NK-92 (cell line): ENCODE measurements around the gene ZNF579.
"Not testable (repeated sequence)": the region's sequence is repeated elsewhere in the genome, so short reads cannot be mapped to it uniquely, and the experiment has no call there.

Experiments used
- DNase-seq: peaks from one replicate; lab custom pipeline; 2025; ENCODE audit not compliant: unreplicated experiment; lab: John Stamatoyannopoulos, UW

ZNF579 gene

DNA sequence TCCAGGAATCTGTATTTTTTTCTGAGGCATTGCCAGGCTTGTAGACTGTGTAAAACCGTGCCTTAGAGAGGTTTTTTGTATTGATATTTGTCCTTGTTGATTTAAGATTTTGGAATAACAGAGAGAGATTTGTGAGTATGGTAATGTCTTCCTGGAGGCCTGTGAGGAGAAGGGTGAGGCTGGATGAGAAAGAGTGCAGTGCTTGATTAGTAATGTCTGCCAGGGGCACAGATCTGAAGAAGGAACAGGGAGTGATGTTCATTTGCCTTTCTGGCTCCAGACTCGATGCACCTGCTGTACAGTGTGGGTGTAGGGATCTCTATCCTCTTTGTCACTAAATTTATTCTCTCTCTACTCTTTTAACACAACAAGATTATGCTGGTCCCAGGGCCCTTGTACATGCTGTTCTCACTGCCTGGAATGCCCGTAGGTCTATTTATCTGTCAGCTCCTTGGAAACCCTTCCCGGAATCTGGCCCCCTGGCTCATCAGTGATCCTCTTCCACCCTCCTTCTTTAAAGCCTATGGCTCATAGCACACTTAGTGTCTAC, 14.4 kb upstream of the ZNF579 start:
- no peak for DNase-seq

DNA sequence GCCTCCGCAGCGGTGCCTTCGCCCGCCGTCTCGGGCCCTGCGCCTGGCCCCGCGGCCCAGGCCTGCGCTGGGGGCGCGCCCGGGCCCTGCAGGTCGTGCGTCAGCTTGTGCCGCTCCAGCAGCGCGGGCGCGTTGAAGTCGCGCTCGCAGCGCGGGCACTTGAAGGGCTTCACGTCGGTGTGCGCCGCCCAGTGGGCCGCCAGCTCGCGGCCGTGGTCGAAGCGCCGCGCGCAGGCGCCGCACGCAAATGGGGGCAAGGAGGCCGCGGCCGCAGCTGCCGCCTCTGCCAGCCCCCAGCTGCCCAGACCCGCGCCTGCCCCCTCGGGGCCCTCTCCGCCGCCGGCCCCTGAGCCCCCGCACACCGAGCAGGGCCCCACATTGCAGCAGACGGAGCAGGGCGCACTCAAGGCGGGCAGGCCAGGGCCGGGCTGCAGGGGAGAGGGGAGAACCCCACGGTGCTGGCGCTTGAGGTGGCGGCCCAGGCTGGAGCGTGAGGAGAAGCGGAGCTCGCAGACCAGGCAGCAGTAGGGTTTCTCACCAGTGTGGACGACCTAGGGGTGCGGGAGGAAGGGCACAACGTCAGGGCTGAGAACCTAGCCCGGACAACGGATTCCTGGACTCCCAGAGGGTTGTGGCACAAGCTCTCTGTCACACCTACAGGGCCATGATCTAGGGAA, 12.6 kb upstream of the ZNF579 start:
- no peak for DNase-seq

DNA sequence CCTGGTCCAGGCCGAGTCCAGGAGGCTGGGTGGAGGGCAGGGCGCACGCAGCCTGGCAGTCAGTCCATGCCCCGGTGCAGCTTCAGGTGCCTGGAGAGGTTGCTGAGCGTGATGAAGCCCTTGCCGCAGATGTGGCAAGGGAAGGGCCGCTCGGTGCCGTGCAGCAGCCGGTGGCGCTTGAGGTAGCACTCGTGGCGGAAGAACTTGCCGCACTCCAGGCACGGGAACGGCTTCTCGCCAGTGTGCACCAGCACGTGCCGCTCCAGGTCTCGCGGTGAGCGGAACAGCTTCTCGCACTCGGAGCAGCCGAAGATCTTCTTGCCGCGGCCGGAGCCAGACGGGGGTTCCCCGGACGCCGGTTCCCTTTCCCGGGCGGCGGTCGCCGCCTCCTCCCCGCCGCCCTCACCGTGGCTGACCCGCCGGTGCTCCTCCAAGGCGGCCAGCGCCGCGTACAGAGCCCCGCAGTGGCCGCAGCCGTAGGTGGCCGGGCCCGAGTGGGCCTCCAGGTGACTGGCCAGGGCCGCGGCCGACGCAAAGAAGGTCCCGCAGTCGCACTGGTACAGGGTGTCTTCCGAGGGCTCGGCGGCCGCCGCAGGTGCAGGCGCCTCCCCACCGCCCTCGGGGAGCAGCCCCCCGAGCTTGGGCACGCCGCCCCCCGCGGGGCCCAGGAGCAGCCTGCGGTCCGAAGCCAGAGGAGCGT, 11.9 kb upstream of the ZNF579 start:
- DNase-seq: no peak

DNA sequence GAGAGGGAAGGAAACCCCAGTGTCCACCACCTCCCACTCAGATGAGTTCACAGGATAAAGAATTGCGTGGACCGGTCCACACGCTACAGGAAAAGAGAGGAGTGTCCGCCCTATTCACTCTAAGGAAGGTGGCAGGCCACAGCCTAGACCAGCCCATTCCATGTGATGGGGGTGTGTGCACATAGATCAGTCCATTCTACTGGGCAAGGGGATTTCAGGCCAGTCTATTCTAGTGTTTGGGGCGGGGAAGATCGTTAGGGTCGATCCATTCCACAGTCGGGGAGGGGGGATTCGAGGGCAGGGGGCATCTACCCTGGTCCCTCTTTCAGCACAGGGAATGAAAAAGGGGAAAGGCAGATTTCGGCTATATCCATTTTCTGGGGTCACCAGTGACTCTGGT, 10.9 kb upstream of the ZNF579 start:
- DNase-seq: no peak

DNA sequence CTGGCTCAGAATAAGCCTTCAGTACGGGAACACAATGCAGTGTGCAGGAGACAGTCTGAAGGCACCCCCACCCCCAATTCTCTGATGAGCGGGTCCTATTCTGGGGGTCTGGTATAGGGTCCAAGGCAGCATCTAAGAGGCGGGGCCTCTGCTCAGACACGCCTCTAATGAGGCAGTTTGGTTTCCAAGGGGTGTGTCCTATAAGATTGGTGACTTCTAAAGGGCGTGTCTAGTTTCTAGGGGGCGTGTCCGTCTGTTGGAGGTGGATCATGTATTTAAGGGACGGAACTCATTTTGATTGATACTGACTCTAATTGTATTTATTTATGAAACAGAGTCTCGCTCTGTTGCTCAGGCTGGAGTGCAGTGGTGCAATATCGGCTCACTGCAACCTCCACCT, 10.0 kb upstream of the ZNF579 start:
- DNase-seq: no peak

DNA sequence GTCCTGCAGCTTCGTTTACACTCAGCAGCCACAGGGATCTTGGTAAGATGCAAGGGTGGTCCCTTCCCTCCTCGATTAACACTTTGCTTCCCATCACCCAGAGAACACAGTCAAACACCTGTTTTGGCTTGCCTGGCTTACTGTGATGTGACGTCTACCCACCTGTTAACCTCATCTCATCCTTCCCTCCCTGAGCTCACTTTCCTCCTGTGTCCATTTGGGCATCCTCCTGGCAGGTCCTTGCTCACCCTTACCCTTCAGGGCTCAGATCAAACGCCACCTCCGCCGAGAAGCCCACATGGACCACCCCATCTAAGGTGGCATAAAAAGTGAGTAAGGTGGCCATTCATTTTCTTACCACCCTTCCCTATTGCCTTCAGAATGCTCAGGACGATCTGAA, 9.5 kb upstream of the ZNF579 start:
- no peak for DNase-seq

DNA sequence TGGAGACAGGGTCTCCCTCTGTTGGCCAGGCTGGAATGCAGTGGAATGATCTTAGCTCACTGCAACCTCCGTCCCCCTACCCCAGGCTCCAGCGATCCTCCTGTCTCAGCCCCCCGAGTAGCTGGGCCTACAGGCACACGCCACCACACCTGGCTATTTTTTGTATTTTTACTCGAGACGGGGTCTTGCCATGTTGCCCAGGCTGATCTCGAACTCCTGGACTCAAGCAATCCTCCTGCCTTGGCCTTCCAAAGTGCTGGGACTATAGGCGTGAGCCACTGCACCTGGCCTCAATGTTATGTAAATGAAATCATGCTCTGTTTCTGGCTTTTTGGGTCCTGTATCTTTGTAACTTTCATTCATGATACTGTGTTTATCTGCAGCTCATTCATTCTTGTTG, 8.1 kb upstream of the ZNF579 start:
- DNase-seq: no peak

DNA sequence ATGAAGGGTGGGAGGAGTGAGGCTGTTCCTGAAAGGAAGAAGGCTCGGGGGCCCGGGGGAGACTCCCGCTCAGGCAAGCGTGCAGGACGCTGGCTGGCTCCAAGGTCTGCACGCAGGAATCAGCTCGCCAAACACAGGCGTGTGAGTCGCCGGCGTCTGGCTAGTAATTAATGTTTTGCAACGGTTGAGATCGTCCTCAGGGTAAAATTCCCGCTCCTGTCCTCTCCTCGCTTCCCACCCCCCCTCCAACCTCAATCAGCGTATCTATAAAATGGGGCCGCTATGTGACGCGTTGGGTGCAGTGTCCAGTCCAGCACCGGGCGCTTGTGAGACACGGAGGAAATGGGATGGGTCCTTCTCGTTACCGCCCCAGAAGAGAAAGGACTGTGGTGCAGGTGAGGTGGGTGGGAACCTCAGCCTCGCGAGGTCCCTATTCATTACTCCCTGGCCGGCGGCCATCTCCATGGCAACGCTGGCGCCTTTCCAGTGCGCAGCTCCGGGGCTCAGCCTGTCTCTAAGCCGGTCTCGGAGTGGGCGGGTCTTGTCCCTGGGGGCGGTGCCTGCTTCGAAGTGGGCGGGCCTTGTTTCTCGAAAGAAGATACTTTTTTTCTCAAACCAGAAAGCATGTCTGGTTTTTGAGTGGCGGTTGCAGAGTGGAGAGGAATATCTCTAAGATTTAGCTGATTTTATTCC, 6.5 kb upstream of the ZNF579 start:
- DNase-seq: peak; percentile 55

DNA sequence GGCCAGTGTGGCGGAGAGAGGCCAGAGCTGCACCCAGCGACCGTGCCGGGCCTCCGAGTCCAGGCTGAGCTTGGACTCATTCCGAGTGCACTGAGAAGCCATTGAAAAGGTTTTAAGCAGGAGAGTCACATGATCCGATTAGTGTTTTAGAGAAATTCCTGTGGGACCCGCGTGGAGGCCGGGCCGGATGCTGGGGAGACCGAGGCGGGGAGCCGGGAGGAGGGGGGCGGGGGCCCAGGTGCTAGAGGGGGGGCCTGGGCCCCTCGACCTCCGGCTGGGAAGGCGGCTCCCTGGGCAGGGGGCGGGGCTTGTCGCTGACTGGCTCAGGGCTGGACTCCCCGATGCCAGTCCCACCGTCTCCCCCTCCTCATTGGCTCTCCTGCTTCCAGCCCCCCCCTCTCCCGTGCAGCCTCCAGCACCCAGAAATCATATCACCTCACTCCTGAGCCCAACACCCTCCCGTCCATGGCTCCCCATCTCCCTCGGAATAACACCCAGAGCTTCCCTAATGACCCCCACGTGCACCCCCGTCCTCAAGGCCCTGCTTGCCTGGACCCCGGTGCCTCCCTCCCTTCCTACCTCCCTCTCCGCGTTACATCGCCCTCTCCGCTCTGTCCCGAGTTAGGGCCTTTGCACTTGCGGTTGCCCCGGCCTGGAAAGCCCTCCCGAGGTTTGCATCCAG, 5.2 kb upstream of the ZNF579 start:
- DNase-seq: no peak

DNA sequence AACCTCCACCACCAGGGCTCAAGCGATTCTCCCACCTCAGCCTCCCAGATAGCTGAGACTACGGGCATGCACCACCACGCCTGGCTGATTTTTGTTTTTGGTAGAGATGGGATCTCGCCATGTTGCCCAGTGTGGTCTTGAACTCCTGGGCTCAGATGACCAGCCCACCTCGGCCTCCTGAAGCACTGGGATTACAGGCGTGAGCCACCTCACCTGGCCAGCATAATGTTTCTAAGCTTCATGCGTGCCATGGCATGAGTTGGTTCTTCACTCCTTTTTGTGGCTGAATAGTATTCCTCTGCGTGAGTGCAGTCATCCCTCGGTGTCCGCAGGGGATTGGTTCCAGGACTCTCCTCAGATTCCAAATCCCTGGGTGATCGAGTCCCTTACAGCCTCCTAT, 4.2 kb upstream of the ZNF579 start:
- DNase-seq: no peak

DNA sequence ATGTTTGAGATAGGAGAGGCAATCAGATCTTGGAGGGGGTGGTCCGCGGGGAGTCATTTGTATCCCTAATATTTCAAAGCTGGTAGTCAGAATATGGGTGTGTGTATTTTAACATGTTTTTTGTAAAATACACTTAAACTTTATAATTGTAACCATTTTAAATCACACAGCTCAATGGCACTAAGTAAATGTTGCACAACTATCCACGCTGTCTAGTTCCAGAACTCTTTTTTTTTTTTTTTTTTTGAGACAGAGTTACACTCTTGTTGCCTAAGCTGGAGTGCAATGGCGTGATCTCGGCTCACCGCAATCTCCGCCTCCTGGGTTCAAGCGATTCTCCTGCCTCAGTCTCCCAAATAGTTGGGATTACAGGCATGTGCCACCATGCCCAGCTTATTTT, 3.2 kb upstream of the ZNF579 start:
- not testable (repeated sequence) for DNase-seq

DNA sequence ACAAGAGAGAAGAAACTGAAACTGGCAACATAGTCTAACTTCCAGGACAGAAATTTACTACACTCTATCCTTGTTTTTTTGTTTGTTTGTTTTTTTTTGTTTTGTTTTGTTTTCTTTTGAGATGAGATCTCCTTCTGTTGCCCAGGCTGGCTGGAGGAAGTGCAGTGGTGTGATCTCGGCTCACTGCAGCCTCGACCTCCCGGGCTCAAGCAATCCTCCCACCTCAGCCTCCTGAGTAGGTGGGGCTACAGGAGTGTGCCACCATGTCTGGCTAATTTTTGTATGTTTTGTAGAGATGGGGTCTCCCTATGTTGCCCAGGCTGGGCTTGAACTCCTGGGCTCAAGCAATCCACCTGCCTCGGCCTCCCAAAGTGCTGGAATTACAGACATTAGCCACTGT, 1.6 kb upstream of the ZNF579 start:
- not testable (repeated sequence) for DNase-seq

DNA sequence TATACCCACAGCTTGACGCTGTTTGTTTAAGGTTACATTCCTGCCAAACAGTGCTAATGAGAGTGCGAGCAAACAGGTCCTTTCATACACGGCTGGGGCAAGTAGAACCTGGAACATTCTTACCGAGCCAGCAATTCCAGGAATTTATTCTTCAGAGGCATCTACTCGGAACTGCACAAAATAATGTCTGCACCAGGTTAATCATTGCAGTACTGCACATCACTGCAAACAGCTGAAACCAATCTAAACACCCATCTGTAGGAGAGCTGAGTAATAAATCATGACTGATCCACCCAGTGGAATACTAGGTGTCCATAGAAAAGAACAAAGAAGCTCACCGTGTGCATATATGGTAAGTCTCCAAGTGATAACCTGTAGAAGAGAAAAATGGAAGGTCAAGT, 1.2 kb upstream of the ZNF579 start:
- no peak for DNase-seq

DNA sequence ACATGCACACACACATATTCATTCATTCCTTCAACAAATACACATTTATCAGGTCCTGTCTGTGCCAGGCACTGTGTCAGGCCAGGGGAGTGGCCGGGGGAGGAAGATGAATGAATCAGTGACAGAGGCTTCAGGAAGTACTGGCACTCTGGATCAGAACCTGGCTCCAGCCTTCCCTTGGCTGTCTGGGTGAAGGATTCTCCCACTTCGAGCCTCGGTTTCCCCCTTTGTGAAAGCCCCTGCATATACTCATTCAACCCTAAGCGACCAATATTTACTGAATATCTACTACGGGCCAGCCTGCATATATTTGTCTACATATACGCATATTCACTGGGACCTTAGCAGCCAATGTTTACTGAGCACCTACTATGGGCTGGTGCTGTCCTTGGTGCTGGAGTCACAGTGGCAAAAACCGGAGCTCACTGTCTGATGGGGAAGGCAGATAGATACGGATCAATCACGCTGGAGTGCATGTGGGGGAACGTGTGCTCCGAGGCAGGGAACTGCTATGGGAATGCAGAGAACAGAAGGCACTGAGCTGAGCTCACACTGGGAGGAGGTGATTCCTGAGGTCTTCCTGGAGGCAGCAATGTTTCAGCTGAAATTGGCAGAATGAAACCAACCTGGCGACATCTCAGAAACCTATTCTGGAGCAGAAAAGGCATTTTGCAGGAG, 636 bp upstream of the ZNF579 start:
- no peak for DNase-seq

DNA sequence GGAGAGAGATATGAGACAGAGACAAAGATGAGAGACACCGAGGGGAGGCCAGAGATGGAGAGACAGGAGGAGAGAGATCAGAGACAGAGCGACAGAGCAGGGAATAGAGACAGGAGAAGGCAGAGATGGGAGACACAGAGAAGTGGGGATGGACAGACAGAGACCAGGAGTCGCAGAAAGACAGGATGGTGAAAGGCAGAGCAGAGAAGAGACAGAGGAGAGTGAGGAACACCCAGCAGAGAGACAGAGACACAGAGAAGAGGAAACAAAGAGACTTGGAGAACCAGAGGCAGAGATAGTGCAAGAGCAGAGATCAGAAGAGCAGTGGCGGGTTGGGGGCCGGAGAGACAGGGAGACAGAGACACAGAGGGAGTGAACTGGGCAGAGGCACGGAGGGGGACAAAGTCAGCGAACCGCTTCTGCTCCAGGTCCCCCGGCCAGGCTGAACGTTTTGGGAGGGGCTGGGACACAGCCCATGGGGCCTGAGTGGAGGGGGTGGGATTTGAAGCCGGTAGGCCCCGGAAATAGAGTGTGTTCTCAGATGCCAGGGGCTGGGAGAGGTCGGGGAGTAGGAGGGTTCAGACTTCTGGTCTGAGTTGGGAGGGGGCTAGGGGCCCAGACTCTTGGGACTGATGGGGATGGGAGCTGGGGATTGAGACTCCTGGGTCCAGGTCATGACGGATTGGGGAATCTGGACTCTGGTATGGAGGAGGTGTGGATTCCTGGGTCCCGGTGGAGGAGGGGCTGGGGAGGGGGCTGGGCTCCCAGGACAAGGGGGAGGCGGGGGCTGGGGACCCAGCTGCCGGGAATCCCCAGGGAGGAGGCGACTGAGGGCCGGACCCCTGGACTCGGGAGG, 654 bp downstream of the ZNF579 start:
- DNase-seq: no peak

DNA sequence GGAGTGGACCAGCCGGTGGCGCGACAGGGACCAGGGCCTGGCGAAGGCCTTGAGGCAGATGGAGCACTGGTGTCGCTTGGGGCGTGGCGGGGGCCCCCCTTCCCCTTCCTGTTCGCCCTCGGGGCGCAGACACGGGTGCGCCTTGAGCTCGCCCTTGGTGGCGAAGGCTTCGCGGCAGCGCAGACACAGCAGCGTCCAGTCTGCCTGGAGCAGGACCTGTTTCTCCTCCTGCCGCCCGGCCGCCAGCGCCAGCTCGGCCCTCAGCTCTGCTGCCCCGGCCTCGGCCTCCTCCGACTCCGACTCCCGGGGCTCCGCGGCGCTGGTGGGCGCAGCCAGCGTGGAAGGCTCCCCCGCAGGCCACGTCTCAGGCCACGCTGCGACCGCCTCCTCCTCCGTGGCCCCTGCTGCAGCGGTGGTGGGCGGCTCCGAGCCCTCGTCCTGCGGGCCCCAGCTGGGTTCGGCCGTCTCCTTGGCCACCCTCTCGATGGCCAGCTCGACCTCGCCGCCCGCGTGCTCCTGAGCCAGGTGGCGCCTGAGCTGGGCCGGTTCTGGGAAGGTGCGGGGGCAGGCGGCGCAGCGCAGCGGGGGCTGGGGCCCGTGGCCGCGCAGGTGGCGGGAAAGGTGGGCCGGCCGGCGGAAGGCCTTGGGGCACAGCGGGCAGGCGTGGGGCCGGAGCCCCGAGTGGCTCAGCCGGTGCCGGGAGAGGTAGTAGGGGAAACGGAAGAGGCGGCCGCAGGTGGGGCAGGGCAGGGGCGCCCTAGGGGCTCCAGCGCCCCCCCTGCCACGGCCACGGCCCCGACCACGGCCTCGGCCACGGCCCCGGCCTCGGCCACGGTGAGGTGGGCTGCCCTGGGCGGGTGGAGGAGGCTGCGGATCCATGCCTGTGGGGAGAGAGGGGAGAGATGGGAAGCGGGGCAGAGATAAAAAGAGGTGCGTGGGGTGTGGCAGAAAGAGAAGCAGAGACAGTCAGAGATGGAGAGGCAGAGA, 1.6 kb downstream of the ZNF579 start:
- DNase-seq: no peak

DNA sequence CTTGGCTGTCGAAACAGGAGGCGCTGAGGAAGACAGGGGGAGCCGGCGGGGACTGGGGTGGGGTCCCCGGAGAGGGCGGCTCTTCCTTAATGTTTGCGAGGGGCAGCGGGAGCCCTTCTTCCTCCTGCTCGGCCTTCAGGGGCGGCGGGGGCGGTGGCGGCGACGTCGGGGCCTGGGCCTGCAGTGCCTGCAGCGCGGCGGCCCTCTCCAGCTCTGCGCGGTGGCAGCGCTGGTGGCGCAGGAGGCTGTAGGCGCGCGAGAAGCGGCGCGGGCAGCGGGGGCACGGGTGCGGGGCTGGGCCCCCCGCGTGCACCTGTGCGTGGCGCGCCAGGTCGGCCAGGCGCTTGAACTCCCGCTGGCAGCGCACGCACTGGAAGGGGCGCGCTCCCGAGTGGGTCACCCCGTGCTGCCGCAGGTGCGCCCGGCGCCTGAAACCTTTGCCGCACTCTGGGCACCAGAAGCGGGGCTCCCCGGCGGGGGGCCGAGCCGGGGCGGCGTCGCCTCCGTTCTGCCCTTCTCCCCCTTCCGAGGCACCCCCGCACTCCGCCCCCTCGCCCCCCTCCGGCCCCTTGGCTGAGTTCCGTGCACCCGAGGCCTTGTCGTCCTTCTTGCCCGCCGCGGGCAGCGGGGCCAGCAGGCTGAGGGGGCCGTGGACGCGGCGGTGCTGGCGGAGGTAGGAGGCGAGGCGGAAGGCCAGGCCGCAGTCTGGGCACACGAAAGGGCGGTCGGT, 2.5 kb downstream of the ZNF579 start:
- DNase-seq: no peak

DNA sequence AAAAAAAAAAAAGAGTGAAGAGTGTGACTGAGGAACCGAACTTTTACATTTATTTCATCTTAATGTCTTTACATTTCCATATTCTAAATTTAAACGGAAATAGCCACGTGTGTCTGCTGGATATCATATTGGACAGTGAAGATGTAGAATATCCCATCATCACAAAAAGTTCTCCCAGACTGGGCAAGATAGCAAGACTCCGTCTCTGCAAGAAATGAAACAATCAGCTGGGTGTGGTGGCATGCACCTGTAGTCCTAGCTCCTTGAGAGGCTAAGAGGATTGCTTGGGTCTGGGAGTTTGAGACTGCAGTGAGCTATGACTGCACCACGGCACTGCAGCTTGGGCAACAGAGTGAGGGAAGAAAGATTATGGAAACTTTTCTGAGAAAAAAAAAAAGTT, 3.9 kb downstream of the ZNF579 start:
- DNase-seq: no peak
